GM19351 (cell line): ENCODE results near the gene CDH7.

Source experiments
- ATAC-seq: cut with Tn5 transposase; IDR thresholded peaks from one replicate; pipeline ENCODE4 v1.9.1; 2021; ENCODE audit warnings: mild to moderate bottlenecking, moderate library complexity; ENCODE audit not compliant: unreplicated experiment

Gene CDH7

DNA sequence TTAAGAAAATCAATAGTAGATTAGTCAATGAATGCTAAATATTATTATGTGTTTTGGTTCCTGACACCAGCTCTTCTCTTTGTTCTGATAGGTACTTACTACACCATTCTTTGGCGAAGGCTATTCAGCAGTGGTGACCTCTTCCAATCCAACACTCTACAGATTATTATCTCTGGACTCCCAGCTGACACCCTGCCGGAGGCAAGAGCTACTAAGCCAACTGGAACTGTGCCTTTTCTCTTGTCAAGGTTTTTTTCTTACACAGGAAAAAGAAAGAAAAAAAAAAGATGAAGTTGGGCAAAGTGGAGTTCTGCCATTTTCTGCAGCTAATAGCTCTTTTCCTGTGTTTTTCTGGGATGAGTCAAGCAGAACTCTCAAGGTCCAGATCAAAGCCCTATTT lies 11.7 kb downstream of the CDH7 start:
- no peak for ATAC-seq

DNA sequence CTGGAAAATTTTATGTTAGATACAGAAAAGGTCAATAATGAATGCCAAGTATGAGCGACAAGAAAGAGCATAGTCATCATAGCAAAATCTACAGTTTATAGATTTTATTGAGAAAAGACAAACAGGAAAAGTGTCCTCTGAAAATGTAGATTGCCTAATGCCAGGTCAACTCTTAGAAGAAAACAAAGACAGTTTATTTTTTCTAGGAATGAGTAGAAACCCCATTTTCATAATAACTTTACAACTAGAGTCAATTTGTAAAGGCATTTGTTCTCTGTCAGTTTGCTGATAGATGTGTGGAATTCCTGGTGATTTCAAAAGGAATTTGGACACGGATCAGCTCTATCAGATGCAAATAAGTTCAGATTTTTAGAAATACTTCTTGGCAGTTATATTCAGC lies 16.6 kb downstream of the CDH7 start:
- no peak for ATAC-seq

DNA sequence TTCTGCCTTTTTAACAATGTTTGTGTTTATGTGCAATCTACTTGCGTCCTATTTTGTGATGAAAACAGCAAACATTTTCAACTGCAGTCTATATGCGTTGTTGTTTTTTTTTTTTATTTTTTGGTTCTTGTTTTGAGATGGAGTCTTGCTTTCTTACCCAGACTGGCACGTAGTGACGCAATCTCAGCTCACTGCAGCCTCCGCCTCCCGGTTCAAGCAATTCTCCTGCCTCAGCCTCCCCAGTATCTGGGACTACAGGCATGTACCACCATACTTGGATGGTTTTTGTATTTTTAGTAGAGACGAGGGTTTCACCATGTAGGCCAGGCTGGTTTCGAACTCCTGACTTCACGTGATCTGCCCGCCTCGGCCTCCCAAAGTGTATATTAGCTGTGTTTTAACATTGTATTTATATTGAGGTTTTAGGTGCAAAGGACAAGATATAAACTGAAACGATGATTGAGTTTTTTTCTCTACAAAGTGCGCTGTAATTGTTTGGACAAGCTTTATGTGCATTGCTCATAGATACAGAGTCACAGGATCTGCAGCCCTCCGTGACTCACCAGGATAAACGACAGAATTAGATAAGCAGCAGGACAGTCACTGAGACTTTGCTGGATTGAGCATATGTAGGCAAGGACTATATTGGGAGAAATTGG lies 17.4 kb downstream of the CDH7 start:
- no peak for ATAC-seq

DNA sequence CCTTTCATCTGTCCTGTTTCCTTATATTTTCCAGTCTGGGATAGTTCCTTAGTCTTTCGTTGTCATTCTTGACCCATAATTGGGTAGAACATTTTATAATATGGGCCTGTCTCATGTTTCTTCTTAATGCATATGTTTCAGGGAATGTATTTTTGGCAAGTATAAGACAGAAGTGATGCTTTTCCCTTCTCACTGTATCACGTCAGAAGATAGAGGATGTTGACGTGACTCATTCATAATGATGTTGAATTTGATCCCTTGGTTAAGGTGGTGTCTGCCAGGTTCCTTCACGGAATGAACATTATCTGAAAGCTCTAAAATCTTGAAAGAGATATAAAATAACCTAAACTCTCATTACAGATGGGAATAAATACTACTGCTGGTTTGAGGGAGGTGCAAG lies 18.8 kb downstream of the CDH7 start:
- ATAC-seq, result no peak

DNA sequence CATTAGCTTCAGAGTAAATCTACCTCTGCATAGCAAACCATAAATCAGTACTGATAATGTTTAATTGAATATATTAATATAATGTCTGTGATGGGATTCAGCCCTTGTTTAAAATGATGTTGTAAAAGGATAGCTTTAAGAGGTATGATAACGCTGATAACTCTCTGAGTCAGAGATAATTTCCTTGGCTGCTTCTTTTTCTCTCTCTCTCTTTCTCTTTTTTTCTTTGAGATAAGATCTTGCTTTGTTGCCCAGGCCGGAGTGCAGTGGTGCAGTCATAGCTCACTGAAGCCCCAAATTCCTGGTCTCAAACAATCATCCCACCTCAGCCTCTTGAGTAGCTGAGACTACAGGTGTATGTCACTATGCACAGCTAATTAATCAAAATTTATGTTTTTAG lies 35.7 kb downstream of the CDH7 start:
- no peak for ATAC-seq

DNA sequence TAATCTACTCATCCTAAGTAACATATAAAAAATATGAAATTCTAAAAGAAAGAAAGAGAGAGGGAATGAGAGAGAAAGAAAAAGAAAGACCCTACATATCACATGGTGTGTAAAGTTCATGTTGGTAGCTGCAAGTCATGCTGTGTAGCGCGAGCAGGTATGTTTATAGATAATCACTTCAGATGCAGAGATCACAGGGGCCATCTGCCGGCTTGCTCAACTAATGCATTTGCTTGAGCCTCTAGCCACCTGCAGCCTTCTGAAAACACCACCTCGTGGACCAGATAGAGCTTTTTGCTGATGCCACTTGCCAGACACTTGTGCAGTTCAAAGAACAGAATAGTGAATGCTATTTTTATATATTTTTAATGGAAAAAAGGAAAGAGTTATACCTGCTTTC lies 37.6 kb downstream of the CDH7 start:
- ATAC-seq, result no peak

DNA sequence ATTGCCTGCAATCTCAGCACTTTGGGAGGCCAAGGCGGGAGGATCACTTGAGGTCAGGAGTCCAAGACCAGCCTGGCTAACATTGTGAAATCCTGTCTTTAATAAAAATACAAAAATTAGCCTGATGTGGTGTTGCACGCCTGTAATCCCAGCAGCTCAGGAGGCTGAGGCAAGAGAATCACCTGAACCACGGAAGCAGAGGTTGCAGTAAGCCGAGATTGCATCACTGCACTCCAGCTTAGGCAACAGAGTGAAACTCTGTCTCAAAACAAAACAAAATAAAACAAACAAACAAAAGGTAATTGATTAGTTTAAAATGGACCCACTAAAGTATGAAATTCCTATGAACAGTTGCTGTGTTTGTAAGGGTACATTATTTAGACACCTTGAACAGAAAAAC lies 39.8 kb downstream of the CDH7 start:
- no peak for ATAC-seq

DNA sequence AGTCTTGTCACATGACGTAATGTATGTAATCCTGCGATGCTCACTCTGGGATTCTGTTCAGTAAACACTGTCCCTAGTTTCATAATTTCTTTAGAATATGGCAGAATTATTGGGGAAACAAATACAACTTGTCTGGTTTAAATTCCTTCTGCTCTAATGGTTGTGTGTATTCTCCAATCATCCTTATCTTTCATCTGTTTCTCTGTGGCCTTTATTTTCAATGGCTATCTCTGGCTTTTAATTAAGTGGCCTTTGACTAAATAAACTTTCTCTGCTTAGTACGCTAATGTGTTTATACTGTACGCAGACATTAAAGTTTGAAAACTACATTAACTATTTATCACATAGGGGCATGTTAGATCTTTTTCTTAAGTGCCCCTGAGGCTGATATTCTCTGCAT lies 40.9 kb downstream of the CDH7 start:
- no peak for ATAC-seq

DNA sequence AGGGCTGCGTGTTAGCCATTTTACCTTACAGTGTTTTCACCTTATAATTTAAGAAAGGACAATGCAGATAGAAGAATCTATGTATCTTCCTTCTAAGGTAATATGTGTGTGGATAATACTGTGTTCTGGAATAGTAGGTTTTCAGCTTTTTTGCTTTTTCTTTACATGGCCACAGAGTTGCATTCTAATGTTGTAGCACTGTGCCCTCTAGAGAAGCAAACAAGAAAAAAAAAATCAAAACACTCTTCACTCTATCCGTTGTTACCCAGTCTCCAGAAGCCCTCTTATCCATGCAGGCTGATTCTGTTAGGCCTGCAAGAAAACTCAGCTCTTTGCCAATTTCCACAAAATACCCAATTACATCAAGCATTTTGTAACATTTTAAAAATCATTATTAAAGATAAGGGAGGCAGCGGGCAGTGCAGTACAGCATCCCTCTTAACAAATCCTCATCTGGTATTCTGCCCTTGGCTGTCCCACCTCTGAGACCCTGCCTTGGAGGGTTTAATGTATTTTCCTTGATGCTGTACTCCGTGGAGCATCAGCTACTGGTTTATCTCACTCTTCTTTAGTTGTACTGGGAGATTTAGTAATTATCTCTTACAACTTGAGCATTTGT lies 41.8 kb downstream of the CDH7 start:
- ATAC-seq, result no peak

DNA sequence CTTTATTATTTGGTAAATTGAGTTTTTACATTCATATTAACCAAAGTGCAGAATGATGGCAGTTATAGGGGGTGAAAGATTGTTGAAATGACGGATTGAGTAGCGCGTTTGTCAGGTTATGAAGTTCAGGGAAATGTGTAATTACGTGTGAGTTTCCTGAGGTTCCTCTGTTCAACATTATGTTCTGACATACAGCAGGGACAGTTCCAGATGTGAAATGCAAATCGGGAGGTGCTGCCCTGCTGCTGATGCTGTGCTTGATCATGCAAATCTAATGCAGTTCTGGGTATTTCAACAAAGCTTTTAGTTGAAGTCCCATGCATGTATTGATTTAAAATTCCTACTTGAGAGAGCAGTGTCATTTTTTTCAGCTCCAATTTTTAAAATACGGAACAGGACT lies 57.9 kb downstream of the CDH7 start:
- ATAC-seq, result no peak

DNA sequence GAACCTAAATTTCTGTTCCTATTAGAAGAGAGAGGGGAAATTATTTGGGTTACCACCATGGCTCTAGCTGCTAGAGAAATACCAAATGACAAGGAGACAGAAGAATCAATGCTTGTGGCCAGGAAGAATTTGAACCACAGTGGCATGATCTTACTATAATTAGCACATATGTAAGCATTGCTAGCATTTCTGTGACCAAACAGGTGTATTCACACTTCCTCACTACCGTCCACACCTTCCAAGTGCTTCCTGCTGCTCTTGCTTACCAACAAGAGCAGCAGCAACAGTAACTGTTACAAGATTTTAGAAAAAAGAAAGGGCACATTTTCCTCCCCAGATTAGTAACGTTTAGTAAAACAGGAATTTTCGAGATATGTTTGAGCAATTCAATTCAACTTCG lies 60.5 kb downstream of the CDH7 start:
- ATAC-seq, result no peak

DNA sequence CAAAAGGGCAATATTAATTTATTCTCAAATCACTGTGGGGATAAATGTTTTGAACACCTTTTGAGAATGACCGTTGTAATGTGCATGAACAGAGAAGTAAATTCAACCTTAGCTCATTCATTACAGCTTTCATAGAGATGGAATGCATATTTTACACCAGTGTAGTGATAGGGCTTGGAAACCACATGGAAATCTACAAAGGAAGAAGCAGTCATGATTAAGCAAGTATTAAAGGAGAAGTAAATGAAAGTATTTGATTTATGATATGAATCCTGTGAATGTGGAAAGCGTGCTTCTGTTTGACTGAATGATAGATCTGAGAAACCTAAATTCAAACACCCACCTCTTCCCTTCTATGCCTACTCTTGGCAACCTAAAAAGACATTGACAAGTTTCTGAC lies 64.7 kb downstream of the CDH7 start:
- no peak for ATAC-seq

DNA sequence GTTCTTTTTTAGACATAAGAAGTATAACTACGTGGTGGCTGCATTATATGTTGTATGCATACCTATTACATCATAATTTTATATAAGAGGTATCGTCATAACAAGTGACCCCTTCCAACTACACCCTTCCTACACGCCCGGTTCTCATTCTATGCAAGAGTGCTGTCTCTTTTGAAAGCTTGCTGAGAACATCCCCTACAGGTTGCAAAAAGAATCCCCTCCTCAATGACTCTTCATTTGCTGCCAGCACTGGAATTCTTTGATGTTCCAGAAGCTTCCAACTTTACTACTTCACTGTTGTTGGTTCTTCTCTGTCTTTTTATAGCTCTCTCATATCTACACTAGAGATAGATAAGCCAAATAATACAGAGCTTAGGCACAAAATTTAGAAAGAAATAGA lies 66.4 kb downstream of the CDH7 start:
- no peak for ATAC-seq

DNA sequence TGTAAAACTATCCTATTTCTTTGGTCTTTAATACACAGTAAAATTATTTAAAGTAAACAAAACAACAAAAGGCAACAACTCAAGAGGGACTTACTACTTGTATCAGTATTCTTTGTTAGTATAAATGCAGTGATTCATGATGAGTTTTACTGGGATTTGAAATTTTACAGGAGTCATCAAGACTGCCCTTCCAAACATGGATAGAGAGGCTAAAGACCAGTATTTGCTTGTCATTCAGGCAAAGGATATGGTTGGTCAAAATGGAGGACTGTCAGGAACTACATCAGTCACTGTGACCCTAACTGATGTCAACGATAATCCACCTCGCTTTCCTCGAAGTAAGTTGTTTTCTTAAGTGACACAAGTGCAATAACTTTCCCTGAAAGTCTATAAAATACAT lies 71.1 kb downstream of the CDH7 start:
- ATAC-seq, result no peak

DNA sequence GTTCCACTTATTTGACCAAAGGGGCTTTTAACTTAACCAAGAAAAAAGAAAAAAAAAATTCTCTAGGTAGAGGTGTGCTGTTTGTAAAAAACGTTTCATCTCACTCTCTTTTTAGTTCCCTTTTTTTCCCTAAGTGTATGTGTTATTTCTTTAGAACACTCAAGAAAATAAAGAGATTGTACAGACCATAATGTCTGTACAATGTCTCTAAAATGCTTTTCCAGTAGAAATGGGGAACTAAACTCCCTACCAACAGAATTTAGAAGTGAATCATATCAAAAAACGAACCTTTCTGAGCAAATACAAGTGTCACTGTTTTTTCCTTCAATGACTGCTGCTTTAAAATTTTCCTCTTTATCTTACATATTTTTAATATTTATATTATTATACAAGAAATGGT lies 72.0 kb downstream of the CDH7 start:
- ATAC-seq, result no peak

DNA sequence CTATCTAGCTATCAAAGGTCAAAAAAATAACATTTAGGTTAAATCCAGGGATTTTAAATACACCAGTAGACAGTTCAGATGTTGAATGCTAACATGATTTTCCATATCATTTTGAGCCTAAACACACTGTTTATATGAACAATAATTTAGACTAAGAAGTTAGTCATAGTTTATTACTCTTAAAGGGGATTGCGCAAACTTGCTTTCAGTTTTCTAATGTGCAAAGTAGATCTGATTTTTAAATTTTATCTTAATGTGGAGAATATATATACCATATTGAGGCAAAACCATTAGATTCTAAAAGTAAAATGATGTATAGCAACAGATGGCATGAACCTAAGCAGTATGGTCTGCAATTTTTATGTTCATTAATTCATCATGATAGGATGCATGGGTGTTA lies 76.6 kb downstream of the CDH7 start:
- no peak for ATAC-seq

DNA sequence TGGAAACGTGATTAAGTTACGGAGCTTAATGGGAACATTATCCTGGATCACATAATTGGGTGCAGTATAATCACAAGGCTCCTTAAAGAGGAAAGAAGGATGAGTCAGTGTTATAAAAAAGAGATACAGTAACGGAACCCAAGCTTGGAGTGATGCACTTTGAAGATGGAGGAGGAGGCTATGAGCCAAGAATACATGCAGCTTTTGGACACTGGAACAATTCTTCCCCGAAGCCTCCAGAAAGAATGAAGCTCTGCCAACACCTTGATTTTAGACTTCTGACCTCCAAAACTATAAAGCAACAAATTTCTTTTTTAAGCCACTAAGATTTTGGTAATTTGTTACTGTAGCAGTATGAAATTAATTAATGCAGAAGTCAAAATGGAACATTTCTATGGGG lies 85.1 kb downstream of the CDH7 start:
- ATAC-seq, result no peak

DNA sequence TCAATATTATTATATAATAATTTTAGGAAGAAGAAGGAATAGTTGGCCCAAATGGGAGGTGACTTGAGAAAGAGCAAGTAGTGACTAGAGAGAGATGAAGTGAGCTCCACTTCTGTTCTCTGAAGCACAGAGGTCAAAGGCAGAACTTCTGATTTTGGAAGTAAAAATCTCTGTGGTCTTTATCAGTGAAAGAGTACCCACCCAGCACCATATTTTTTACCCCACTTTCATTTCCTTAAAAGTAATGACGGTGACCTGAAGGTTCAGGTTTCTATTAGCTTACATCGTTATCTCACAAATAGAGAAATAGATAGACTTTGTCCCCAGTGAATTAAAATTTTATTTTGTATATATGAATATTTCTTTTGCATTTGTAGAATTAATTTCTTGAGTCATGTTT lies 95.3 kb downstream of the CDH7 start:
- no peak for ATAC-seq

DNA sequence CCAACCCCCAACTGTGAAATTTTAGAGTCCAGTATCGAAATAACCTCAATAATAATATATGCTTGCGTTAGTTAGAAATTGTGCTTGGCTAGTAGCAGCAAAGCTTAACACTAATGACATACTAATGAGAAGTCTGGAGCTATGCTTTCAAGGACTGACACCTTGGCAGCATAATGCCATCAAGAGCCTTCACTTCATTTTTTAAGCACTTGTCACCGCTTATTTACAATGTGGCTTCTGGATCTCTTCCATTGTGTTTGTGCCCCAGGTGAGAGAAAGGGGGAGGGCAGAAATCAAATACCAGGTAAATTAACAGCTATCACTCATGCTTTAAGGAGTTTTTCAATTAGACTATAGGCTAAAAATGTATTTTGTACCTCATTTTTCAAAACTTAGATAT lies 101.5 kb downstream of the CDH7 start:
- no peak for ATAC-seq

DNA sequence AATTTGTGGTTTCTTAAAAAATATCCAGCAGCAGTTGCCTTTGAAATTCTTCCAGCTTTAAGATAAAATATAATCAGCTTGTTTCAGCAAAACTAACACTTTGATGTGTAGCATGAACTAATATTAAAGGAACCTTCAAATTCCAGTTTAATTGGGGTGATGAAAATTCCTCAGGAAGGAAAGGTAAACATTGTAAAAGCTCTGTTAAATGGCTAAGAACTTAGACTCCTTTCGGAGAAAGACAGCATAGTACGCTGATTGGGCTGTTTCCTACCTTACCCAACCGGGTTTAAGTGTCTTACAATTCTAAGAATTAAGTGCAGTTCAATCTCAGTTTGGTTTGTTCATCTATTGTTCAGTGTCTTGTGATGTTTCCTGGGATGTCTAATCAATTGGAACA lies 108.3 kb downstream of the CDH7 start:
- no peak for ATAC-seq

DNA sequence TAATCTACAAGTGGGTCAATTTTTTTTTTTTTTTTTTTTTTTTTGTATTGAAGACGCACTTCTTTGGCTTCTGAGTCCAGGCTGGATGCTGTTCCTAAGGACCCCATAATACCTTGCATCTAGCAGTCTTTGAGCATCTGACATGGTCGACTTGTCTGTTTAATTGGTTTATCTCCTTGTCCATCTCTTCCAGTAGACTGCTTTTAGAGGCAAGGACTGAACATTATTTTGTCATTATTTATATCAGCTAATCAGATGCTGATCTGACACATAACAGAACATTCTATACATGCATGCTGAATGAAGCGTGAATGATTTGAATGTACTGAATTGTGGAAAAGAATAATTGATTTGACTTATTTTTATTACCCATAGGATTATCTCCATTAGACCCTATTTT lies 118.7 kb downstream of the CDH7 start:
- no peak for ATAC-seq

DNA sequence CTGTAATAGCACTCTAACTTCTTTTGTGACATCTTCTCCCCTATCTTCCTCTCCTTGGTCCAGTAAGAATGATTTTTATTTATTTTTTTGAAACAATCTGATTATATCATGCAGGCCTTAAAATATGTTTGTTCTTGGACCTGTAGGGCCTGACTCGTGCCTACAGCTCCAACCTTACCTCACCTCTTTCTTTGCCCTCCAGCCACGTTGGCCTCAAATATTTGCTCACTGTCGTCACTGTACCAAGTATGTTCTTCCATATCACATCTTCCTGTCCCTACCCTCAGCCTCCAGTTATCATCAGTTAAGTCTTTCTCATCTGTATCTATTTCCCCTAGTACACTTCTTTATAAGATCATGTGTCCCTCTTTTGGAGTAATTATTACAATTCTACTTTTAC lies 125.5 kb downstream of the CDH7 start:
- ATAC-seq, result no peak

DNA sequence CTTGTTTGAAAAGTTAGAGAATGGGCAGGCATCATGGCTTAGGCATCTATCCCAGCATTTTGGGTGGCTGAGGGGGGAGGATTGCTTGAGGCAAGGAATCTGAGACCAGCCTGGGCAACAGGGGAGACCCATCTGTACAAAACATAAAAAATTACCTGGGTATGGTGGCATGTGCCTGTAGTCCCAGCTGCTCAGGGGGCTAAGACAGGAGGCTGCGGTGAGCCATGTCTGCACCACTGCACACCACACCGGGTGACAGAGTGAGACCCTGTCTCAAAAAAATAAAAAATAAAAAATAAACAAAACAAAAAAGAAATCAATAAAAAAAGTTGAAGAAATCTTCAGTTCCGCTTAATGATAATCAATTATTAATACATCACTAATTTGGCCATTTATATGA lies 146.5 kb downstream of the CDH7 start:
- no peak for ATAC-seq
